SK-N-SH (cell line): ENCODE results near the gene AKAP11.

ENCODE experiments used
- CHD2 ChIP-seq: fragments of 150-350 bp; IDR thresholded peaks from 2 replicates; pipeline ENCODE4 v1.6.1; 2018; ENCODE audit warnings: low read length; ENCODE audit not compliant: partially characterized antibody
- EZH2phosphoT487 ChIP-seq: fragments of 200-600 bp; sonication (generic); IDR thresholded peaks from 2 replicates; pipeline ENCODE4 v1.6.1; 2017; ENCODE audit warnings: low read depth, mixed run types, mild to moderate bottlenecking, antibody characterized with exemption, moderate library complexity, borderline replicate concordance
- FOXJ3 ChIP-seq: sonication (generic); formaldehyde crosslinking; IDR thresholded peaks from 2 replicates; pipeline ENCODE4 v1.5.1; 2020; ENCODE audit warnings: mild to moderate bottlenecking, missing genetic modification reagents
- GABPA ChIP-seq: IDR thresholded peaks from 2 replicates; pipeline ENCODE4 v1.4.0; 2012; ENCODE audit warnings: low read depth, mild to moderate bottlenecking
- MXI1 ChIP-seq: IDR thresholded peaks from 2 replicates; pipeline ENCODE4 v1.6.1; 2012; ENCODE audit warnings: mild to moderate bottlenecking, low read depth, low read length, improper control_type of control experiment
- RAD21 ChIP-seq: IDR thresholded peaks from 2 replicates; pipeline ENCODE4 v1.6.1; 2012; ENCODE audit warnings: mild to moderate bottlenecking, low read length
- RFX5 ChIP-seq: IDR thresholded peaks from 2 replicates; pipeline ENCODE4 v1.6.1; 2012; ENCODE audit warnings: mild to moderate bottlenecking, improper control_type of control experiment, low read length
- TCF12 ChIP-seq: IDR thresholded peaks from 2 replicates; pipeline ENCODE4 v1.4.0; 2012
- YY1 ChIP-seq: IDR thresholded peaks from 2 replicates; pipeline ENCODE4 v1.4.0; 2012; ENCODE audit warnings: low read depth, mild to moderate bottlenecking
- TF ChIP-seq, protein P1 (sequence below): fragments of 200-600 bp; sonication (generic); IDR thresholded peaks from 2 replicates; pipeline ENCODE4 v1.6.1; 2017; ENCODE audit warnings: antibody characterized with exemption, mild to moderate bottlenecking, moderate library complexity
- TF ChIP-seq, protein P2 (sequence below): IDR thresholded peaks from 2 replicates; pipeline ENCODE4 v1.6.1; 2012; ENCODE audit warnings: mild to moderate bottlenecking, low read depth, low read length, moderate library complexity
- TF ChIP-seq, protein P3 (sequence below): IDR thresholded peaks from 2 replicates; pipeline ENCODE4 v1.4.0; 2012; ENCODE audit warnings: low read depth

GRCh38 chr13:42322806-42323205 is 50.9 kb downstream of the AKAP11 start:
- TF ChIP-seq TCF12 (no peak), RAD21 (no peak), GABPA (no peak), MXI1 (no peak), YY1 (no peak), CHD2 (no peak), RFX5 (no peak), FOXJ3 (no peak), EZH2phosphoT487 (no peak)
- TF ChIP-seq, protein P1, sequence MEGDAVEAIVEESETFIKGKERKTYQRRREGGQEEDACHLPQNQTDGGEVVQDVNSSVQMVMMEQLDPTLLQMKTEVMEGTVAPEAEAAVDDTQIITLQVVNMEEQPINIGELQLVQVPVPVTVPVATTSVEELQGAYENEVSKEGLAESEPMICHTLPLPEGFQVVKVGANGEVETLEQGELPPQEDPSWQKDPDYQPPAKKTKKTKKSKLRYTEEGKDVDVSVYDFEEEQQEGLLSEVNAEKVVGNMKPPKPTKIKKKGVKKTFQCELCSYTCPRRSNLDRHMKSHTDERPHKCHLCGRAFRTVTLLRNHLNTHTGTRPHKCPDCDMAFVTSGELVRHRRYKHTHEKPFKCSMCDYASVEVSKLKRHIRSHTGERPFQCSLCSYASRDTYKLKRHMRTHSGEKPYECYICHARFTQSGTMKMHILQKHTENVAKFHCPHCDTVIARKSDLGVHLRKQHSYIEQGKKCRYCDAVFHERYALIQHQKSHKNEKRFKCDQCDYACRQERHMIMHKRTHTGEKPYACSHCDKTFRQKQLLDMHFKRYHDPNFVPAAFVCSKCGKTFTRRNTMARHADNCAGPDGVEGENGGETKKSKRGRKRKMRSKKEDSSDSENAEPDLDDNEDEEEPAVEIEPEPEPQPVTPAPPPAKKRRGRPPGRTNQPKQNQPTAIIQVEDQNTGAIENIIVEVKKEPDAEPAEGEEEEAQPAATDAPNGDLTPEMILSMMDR, result no peak
- TF ChIP-seq, protein P2, sequence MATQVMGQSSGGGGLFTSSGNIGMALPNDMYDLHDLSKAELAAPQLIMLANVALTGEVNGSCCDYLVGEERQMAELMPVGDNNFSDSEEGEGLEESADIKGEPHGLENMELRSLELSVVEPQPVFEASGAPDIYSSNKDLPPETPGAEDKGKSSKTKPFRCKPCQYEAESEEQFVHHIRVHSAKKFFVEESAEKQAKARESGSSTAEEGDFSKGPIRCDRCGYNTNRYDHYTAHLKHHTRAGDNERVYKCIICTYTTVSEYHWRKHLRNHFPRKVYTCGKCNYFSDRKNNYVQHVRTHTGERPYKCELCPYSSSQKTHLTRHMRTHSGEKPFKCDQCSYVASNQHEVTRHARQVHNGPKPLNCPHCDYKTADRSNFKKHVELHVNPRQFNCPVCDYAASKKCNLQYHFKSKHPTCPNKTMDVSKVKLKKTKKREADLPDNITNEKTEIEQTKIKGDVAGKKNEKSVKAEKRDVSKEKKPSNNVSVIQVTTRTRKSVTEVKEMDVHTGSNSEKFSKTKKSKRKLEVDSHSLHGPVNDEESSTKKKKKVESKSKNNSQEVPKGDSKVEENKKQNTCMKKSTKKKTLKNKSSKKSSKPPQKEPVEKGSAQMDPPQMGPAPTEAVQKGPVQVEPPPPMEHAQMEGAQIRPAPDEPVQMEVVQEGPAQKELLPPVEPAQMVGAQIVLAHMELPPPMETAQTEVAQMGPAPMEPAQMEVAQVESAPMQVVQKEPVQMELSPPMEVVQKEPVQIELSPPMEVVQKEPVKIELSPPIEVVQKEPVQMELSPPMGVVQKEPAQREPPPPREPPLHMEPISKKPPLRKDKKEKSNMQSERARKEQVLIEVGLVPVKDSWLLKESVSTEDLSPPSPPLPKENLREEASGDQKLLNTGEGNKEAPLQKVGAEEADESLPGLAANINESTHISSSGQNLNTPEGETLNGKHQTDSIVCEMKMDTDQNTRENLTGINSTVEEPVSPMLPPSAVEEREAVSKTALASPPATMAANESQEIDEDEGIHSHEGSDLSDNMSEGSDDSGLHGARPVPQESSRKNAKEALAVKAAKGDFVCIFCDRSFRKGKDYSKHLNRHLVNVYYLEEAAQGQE, result no peak
- TF ChIP-seq, protein P3, sequence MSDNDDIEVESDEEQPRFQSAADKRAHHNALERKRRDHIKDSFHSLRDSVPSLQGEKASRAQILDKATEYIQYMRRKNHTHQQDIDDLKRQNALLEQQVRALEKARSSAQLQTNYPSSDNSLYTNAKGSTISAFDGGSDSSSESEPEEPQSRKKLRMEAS, result no peak
